ENCODE results near the gene SORCS3. TPM values are rescaled to one million over a fixed set of nuclear protein-coding genes. Genes with fewer than 3 reads are reported as not detected.

SORCS3 gene
- total and polyA plus RNA-seq, 2 of the 4 experiments (the other 2 are of a cell fraction): not detected

- no peak overlapping the region for H3K9ac ChIP-seq (ENCODE audit: low read depth, low read length)
- H3K9me1 ChIP-seq (ENCODE audit: insufficient read depth, low read length): no peaks in the 10 kb centered on the region
- no peaks in the 10 kb centered on the region for H3K4me1 ChIP-seq (ENCODE audit: control insufficient read depth, insufficient read depth, low read length)
- intact Hi-C loops (cut with micrococcal nuclease): no loop called here
- H3K9me3 ChIP-seq (ENCODE audit: control insufficient read depth, insufficient read depth, low read length): peaks cover 6% of the 10 kb centered on the region; the same call in 1 of the 2 replicates
- ATAC-seq (ENCODE audit: low read depth) (no peak), DNase-seq (no peak)
- H4K20me1 ChIP-seq (ENCODE audit: insufficient read depth, low read length): no peaks in the 10 kb centered on the region
- H3K14ac ChIP-seq (replicated peaks; ENCODE audit: low read depth, low read length): no peak overlapping the region
- dilution Hi-C loops (cut with HindIII; ENCODE audit: low sequenced_read_pairs, unreplicated experiment): no loop called here
- ChIA-PET CTCF (no interaction called here), POLR2A (ENCODE audit: unreplicated experiment) (no interaction called here)
- no peak overlapping the region for H3K4me2 ChIP-seq (ENCODE audit: low read depth, low read length)
- H3K36me3 ChIP-seq (ENCODE audit: control insufficient read depth, insufficient read depth, low read length): no peaks in the 10 kb centered on the region
- no peak overlapping the region for H2AK5ac ChIP-seq (ENCODE audit: low read depth, low read length)
- H2BK15ac ChIP-seq (ENCODE audit: low read depth, low read length): no peak overlapping the region
- no peak overlapping the region for H4K8ac ChIP-seq (ENCODE audit: low read depth in 2 of 2, low read length in 2 of 2)
- in situ Hi-C loops (cut with MboI; ENCODE audit: low sequenced_read_pairs): no loop called here
- no peak overlapping the region for H4K91ac ChIP-seq (ENCODE audit: insufficient read depth, low read depth, low read length)
- WGBS, 2 experiments (ENCODE audit: extremely low coverage in 2 of 2, insufficient read length in 1 of 2): no CpG with 5 or more reads among the region's 1 CpG
- H2AFZ ChIP-seq (replicated peaks; ENCODE audit: low read length, poor library complexity): no peak overlapping the region
- no TSS peak for BruUV-seq (replicated peaks)
- H3K4me3 ChIP-seq (ENCODE audit: insufficient read depth, low read depth, low read length): no peak overlapping the region
- no peak overlapping the region for H4K5ac ChIP-seq (ENCODE audit: low read depth, low read length)
- no peak overlapping the region for H2AK9ac ChIP-seq (replicated peaks; ENCODE audit: low read depth, low read length, poor library complexity)
- TF ChIP-seq MAFK (IDR thresholded peaks at IDR 0.05; ENCODE audit: low read depth, low read length) (0 out of 2 replicates have a peak, but pooled peaks have one; percentile 38), BHLHE40 (IDR thresholded peaks at IDR 0.05; ENCODE audit: low read depth, low read length) (no peak)
- no peaks in the 10 kb centered on the region for H3K79me1 ChIP-seq (ENCODE audit: low read depth in 1 of 2, low read length in 2 of 2)
- no peak overlapping the region for H3K56ac ChIP-seq (ENCODE audit: extremely low read depth, insufficient read depth, low read length)
- no peak overlapping the region for H2BK20ac ChIP-seq (ENCODE audit: low read depth, low read length)
- H3K27me3 ChIP-seq (ENCODE audit: control insufficient read depth, insufficient read depth, low read length): no peaks in the 10 kb centered on the region
- H2BK5ac ChIP-seq (ENCODE audit: low read depth, low read length, poor library complexity, severe bottlenecking): no peak overlapping the region
- no peak overlapping the region for H3K23ac ChIP-seq (ENCODE audit: low read depth, low read length)
- H3K18ac ChIP-seq (ENCODE audit: low read depth, low read length): no peak overlapping the region
- H2BK120ac ChIP-seq (ENCODE audit: low read depth, low read length): no peak overlapping the region
- no peak overlapping the region for H3K4ac ChIP-seq (ENCODE audit: low read depth, low read length)
- no peak overlapping the region for H3K27ac ChIP-seq (ENCODE audit: insufficient read depth, low read length)
Measured at GRCh38 chr10:105109164-105109563, 468.1 kb downstream of the SORCS3 start.

All from IMR-90 (cell line).